Caco-2 (cell line): ENCODE results near the gene SFMBT1. TPM values are rescaled to one million over a fixed set of nuclear protein-coding genes. Genes with fewer than 3 reads are reported as not detected.

Experiments used
- BruUV-seq: library from RNA; stranded (reverse); fragments of 400-500 nt; replicated peaks from 2 replicates; lab custom pipeline; 2021; lab: Mats Ljungman, UMichigan
- CTCF ChIA-PET: fragments of 300-600 bp; sonication (Branson Sonifier 250); formaldehyde crosslinking; loops from one replicate; lab custom pipeline; 2022; ENCODE audit warnings: antibody characterized with exemption; lab: Charles Lee
- POLR2A ChIA-PET: fragments of 300-600 bp; sonication (Branson Sonifier 250); formaldehyde crosslinking; loops from one replicate; lab custom pipeline; 2022; ENCODE audit warnings: antibody characterized with exemption; lab: Charles Lee
- DNase-seq, 2 experiments: peaks; one replicate each; pipeline versions ENCODE4 v3.0.0 to v3.0.0-alpha.2; 2020 to 2022
- H3K27me3 ChIP-seq: replicated peaks from 2 replicates; pipeline ENCODE4 v1.6.0; 2011; ENCODE audit warnings: low read length; ENCODE audit not compliant: control insufficient read depth, insufficient read depth
- H3K36me3 ChIP-seq: 2 replicates; pipeline ENCODE4 v1.5.1; 2011; ENCODE audit warnings: low read length; ENCODE audit not compliant: control insufficient read depth, insufficient read depth
- H3K4me1 ChIP-seq: fragments of 250-450 bp; sonication (Bioruptor Pico); 2 replicates; pipeline ENCODE4 v1.5.1; 2020; ENCODE audit warnings: mild to moderate bottlenecking
- H3K4me3 ChIP-seq: 2 replicates; pipeline ENCODE4 v1.5.1; 2011; ENCODE audit warnings: low read depth, mild to moderate bottlenecking, control low read depth, low read length
- H3K9me3 ChIP-seq: fragments of 250-450 bp; sonication (Bioruptor Pico); 2 replicates; pipeline ENCODE4 v1.5.1; 2020; ENCODE audit warnings: mild to moderate bottlenecking, moderate library complexity
- H3K27ac Mint-ChIP-seq: one replicate; pipeline ENCODE4 v1.8.0; 2022; ENCODE audit warnings: mixed read lengths; ENCODE audit not compliant: unreplicated experiment
- H3K27me3 Mint-ChIP-seq: one replicate; pipeline ENCODE4 v1.8.0; 2022; ENCODE audit warnings: mixed read lengths; ENCODE audit not compliant: insufficient read depth, unreplicated experiment
- H3K36me3 Mint-ChIP-seq: one replicate; pipeline ENCODE4 v1.8.0; 2022; ENCODE audit warnings: mild to moderate bottlenecking, mixed read lengths; ENCODE audit not compliant: insufficient read depth, unreplicated experiment
- H3K4me1 Mint-ChIP-seq: one replicate; pipeline ENCODE4 v1.8.0; 2022; ENCODE audit warnings: low read depth, mixed read lengths; ENCODE audit not compliant: unreplicated experiment
- H3K4me3 Mint-ChIP-seq: one replicate; pipeline ENCODE4 v1.8.0; 2022; ENCODE audit warnings: mild to moderate bottlenecking, moderate library complexity, mixed read lengths; ENCODE audit not compliant: unreplicated experiment
- H3K9me3 Mint-ChIP-seq: one replicate; pipeline ENCODE4 v1.8.0; 2022; ENCODE audit warnings: mixed read lengths; ENCODE audit not compliant: unreplicated experiment
- intact Hi-C: fragments of 100-400 bp; cut with micrococcal nuclease; formaldehyde crosslinking; loops from one replicate; pipeline ENCODE4 v1.10.0; 2022; ENCODE audit not compliant: unreplicated experiment
- total RNA-seq: library from RNA; stranded (reverse); gene quantifications from 2 replicates; pipeline ENCODE4 v1.2.3, GENCODE V29; 2022
- TF ChIP-seq, protein P1 (sequence below), 2 experiments: fragments of 200-600 bp in 1 of 2; IDR thresholded peaks; 1 replicate in 1 of 2; 2 replicates in 1 of 2; pipeline versions ENCODE4 v1.5.1 to v1.8.0; 2011 to 2022; ENCODE audit warnings: antibody characterized with exemption in 1 of 2, control low read depth in 1 of 2, inconsistent platforms in 1 of 2, low read depth in 1 of 2, low read length in 1 of 2, mild to moderate bottlenecking in 1 of 2, moderate library complexity in 1 of 2; ENCODE audit not compliant: insufficient read depth in 1 of 2, severe bottlenecking in 1 of 2, unreplicated experiment in 1 of 2

The SFMBT1 gene
- total RNA-seq, 1 experiment from 2014 or later = 45.3 TPM

DNA sequence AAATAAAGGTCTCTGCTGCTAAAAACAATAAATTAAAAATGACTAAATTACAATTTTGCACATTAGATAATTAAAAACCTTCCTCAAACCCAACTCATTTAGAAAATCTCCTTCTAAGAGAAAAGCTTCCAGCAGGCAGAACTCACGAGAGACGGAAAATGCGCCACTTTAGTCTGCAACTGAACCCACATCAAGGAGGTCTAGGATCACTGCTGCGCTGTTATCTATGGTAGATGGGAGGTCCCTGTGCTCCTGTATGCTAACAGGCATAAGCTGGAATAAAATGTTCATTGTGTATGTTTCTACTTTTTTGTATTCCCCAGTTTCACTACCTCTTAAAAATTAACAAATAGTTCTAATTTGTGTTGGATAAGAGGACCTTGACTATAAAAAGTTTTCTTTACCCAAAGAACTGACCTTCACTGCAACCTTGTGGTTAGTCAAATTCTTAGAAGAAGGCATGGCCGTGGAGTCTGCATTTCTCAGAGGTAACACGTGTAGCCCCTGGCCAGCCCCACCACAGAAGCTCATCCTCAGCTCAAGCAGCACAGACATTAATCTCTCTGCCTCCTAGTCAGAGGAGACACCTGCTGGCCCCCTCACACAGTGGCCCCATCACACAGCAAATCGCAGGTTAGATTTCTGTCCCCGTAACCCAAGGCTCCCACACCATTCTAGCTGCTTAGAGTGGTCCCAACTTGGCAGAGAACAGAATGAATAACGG is 170.8 kb downstream of the SFMBT1 start:
- intact Hi-C loops = no loop called here
- Mint-ChIP-seq H3K4me3 (no peak overlapping the region), H3K27ac (no peak overlapping the region), H3K27me3 (no peaks in the 10 kb centered on the region), H3K9me3 (no peaks in the 10 kb centered on the region), H3K36me3 (no peaks in the 10 kb centered on the region), H3K4me1 (peaks cover 20% of the 10 kb centered on the region)
- no TSS peak for BruUV-seq
- Histone ChIP-seq H3K27me3 (no peaks in the 10 kb centered on the region), H3K9me3 (no peaks in the 10 kb centered on the region), H3K4me3 (no peak overlapping the region), H3K4me1 (peaks cover 12% of the 10 kb centered on the region), H3K36me3 (no peaks in the 10 kb centered on the region)
- TF ChIP-seq, protein P1, sequence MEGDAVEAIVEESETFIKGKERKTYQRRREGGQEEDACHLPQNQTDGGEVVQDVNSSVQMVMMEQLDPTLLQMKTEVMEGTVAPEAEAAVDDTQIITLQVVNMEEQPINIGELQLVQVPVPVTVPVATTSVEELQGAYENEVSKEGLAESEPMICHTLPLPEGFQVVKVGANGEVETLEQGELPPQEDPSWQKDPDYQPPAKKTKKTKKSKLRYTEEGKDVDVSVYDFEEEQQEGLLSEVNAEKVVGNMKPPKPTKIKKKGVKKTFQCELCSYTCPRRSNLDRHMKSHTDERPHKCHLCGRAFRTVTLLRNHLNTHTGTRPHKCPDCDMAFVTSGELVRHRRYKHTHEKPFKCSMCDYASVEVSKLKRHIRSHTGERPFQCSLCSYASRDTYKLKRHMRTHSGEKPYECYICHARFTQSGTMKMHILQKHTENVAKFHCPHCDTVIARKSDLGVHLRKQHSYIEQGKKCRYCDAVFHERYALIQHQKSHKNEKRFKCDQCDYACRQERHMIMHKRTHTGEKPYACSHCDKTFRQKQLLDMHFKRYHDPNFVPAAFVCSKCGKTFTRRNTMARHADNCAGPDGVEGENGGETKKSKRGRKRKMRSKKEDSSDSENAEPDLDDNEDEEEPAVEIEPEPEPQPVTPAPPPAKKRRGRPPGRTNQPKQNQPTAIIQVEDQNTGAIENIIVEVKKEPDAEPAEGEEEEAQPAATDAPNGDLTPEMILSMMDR (IDR thresholded peaks at IDR 0.05; ENCODE audit: insufficient read depth in 1 of 2, low read depth in 1 of 2, low read length in 1 of 2, severe bottlenecking in 1 of 2, unreplicated experiment in 1 of 2) = no peak
- CTCF ChIA-PET = interaction anchor here (1.3 kb wide), 1 partner anchor 23 kb away, joined by 4 read pairs; no protein-coding TSS in a partner anchor
- POLR2A ChIA-PET = no interaction called here
- DNase-seq = no peak

DNA sequence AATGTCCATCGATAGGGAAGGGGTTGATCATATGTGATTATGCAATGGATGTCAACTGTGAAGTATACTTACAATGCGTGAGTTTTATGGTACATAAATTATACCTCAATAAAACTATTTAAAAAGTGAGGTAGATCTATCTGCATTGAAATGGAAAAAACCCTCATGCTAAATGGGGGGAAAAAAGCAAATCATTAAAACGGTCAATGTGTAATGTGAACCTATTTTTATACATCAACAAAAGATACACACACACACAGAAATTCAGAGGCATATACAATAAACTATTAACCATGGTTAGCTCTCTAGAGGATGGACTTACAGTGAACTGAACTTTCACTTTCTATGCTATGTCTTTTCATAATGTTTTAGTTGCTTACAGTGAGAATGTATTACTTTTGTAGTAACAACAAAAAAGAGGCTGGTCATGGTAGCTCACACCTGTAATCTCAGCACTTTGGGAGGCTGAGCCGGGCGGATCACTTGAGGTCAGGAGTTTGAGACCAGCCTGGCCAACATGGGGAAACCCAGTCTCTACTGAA is 171.6 kb downstream of the SFMBT1 start:
- Mint-ChIP-seq H3K27me3 (no peaks in the 10 kb centered on the region), H3K9me3 (no peaks in the 10 kb centered on the region), H3K36me3 (no peaks in the 10 kb centered on the region), H3K4me3 (no peak overlapping the region), H3K4me1 (peaks cover 20% of the 10 kb centered on the region), H3K27ac (no peak overlapping the region)
- BruUV-seq = no TSS peak
- H3K9me3 ChIP-seq = no peaks in the 10 kb centered on the region
- H3K27me3 ChIP-seq = no peaks in the 10 kb centered on the region
- ChIA-PET CTCF (no interaction called here), POLR2A (no interaction called here)
- intact Hi-C loops = no loop called here
- no peak overlapping the region for H3K4me3 ChIP-seq
- peaks cover 12% of the 10 kb centered on the region for H3K4me1 ChIP-seq
- TF ChIP-seq, protein P1 (IDR thresholded peaks at IDR 0.05; ENCODE audit: insufficient read depth in 1 of 2, low read depth in 1 of 2, low read length in 1 of 2, severe bottlenecking in 1 of 2, unreplicated experiment in 1 of 2) = no peak
- no peak for DNase-seq
- H3K36me3 ChIP-seq = no peaks in the 10 kb centered on the region

DNA sequence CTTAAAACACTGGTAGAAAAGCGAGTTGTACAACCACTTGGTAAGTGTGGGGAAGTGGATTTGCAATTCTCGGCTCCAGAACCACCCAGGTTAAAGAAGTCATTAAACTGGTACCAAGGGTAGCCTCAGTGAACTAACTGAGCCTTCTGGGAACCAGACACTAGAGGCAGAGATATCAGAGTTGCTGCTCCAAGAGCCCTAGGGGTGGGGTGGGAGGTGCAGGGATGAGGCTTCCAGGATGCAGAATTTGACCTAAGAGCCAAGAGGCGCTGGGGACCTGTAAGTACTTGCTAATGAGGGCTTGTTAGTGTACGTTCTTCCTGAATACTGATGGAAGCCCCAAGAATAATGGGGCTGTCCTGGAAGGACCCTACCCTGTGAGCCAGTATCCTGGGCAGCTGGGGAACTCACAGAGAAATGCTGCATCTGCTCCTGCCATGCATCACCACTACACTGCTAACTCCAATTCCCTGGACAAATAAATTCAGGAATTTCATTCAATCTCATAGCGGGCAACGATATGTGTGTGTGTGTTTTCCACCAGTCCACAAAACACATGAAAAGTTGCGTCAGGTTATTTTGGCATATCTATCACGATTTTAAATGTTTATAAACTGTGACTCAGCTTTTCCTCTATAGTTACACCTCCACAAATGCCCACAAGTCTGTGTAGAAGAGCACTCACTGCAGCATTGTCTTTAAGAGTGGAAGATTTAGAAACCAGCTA is 172.3 kb downstream of the SFMBT1 start:
- DNase-seq = no peak
- CTCF ChIA-PET = interaction anchor here (0.6 kb wide), 1 partner anchor 160 kb away, joined by 5 read pairs; no protein-coding TSS in a partner anchor
- intact Hi-C loops = no loop called here

More for the DNA sequence above, 172.3 kb downstream of the SFMBT1 start:
- no peak overlapping the region for H3K4me3 Mint-ChIP-seq
- H3K27me3 Mint-ChIP-seq = no peaks in the 10 kb centered on the region
- no TSS peak for BruUV-seq
- POLR2A ChIA-PET = no interaction called here
- Histone ChIP-seq H3K4me3 (no peak overlapping the region), H3K4me1 (peaks cover 12% of the 10 kb centered on the region), H3K36me3 (no peaks in the 10 kb centered on the region), H3K27me3 (no peaks in the 10 kb centered on the region), H3K9me3 (no peaks in the 10 kb centered on the region)
- peaks cover 20% of the 10 kb centered on the region for H3K4me1 Mint-ChIP-seq
- TF ChIP-seq, protein P1 (IDR thresholded peaks at IDR 0.05; ENCODE audit: insufficient read depth in 1 of 2, low read depth in 1 of 2, low read length in 1 of 2, severe bottlenecking in 1 of 2, unreplicated experiment in 1 of 2) = no peak
- H3K27ac Mint-ChIP-seq = no peak overlapping the region
- H3K9me3 Mint-ChIP-seq = no peaks in the 10 kb centered on the region
- H3K36me3 Mint-ChIP-seq = no peaks in the 10 kb centered on the region
